ENCODE data around the gene CFAP410.
"Not testable (repeated sequence)": the region's sequence is repeated elsewhere in the genome, so short reads cannot be mapped to it uniquely, and the experiment has no call there.

Gene CFAP410

DNA sequence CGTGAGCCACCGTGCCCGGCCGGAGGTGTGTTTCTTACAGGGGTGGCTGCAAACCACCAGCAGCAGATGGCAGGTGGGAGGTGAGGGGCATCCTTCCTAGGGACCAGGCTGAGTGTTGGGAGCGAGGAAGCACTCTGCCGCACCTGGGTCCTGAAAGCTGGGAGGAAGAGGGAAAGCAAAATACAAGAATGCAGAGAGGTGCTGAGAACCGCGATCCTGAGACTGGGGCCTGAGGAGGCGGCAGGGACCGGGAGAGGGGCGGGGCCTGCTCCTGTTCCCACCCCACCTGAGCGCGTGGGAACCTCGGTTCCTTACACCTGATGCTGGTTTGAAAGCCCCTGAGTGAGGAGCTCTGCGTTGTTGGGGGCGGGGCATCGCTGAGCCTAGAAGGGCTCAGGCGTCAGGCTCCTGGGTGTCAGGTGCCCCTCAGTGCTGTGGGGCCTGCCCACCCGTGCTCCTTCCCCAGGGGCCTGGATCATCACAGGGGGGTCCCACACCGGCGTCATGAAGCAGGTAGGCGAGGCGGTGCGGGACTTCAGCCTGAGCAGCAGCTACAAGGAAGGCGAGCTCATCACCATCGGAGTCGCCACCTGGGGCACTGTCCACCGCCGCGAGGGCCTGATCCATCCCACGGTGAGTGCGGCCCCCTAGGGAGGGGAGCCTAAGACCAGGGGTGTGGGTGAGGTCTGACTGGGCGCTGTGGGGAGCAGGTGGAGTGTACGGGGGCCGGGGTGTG, 29.7 kb upstream of the CFAP410 start:
- no peak for DNase-seq

- no peak for DNase-seq
These were observed 27.5 kb upstream of the CFAP410 start for GRCh38 chr21:44366586-44367211.

DNA sequence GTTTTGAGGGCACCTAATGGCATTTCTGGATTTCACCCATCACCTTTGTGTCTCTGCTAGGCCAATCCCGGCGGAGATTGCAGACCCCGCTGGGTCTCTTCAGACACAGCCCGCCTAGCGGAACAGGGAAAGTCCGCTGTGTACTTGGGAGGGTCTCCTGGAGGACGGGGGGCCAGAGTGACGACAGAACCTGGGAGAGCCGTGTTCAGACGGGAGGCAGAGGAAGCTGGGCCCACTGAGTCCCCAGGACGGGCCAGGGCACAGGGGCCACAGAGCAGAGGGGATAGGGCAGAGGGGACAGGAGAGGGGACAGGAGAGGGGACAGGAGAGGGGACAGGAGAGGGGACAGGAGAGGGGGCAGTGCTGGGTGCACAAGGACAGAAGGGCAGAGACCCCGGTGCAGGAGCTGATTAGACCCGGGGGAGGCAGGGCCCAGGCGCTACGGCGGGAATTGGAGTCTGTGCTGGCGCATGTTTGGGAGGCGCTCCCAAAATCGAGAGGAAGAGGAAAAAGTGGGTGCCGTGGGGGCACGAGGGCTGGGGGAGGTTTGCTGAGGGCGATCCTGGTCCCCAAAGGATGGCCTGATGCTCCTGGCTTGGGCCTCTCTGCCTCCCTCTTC, 26.9 kb upstream of the CFAP410 start:
- DNase-seq, result no peak

GRCh38 chr21:44365251-44365966, 26.2 kb upstream of the CFAP410 start:
- DNase-seq, result no peak

- no peak for DNase-seq
These were observed 25.2 kb upstream of the CFAP410 start for GRCh38 chr21:44364151-44365053.

GRCh38 chr21:44363278-44363677, 24.1 kb upstream of the CFAP410 start:
- DNase-seq, result no peak

- DNase-seq, result not testable (repeated sequence)
These were observed 22.7 kb upstream of the CFAP410 start for GRCh38 chr21:44361903-44362302.

DNA sequence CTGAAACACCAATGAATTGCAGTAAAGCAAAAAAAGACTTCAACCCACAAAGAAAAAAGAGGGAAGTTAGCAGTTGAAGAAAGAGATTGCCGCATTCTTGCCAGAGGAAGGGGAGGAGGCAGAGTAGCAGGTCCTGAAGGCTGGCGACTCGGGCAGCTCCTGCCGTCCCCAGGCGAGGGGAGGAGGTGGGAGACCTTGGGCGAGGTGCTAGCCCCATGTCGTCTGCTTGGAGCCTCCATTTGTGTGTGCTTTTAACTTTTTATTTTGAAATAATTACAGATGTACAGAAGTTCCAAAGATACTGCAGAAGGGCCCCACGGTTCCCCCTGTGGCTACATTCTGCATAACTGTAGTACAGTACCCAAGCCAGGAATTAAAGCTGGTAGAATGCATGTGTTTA, 21.0 kb upstream of the CFAP410 start:
- DNase-seq, result no peak

GRCh38 chr21:44359396-44359795, 20.2 kb upstream of the CFAP410 start:
- no peak for DNase-seq

GRCh38 chr21:44357064-44357837, 18.1 kb upstream of the CFAP410 start:
- no peak for DNase-seq

- DNase-seq, result no peak
These were observed 17.4 kb upstream of the CFAP410 start for GRCh38 chr21:44356636-44357035.

DNA sequence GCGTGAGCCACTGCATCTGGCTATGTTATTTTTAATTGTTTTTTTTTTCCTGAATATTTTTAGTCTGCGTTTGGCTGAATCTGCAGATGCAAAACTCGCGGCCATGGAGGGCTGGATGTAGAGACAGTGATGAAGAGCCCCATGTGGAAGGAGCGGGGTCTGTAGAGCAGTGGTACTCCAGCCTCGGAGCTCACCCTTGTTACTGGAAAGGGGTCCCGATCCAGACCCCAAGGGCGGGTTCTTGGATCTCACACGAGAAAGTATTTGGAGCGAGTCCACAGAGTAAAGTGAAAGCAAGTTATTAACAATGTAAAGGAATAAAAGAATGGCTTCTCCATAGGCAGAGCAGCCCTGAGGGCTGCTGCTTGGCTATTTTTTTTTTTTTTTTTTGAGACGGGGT, 17.0 kb upstream of the CFAP410 start:
- no peak for DNase-seq

GRCh38 chr21:44354775-44355771, 15.9 kb upstream of the CFAP410 start:
- no peak for DNase-seq

- no peak for DNase-seq
These were observed 14.8 kb upstream of the CFAP410 start for GRCh38 chr21:44354001-44354405.

DNA sequence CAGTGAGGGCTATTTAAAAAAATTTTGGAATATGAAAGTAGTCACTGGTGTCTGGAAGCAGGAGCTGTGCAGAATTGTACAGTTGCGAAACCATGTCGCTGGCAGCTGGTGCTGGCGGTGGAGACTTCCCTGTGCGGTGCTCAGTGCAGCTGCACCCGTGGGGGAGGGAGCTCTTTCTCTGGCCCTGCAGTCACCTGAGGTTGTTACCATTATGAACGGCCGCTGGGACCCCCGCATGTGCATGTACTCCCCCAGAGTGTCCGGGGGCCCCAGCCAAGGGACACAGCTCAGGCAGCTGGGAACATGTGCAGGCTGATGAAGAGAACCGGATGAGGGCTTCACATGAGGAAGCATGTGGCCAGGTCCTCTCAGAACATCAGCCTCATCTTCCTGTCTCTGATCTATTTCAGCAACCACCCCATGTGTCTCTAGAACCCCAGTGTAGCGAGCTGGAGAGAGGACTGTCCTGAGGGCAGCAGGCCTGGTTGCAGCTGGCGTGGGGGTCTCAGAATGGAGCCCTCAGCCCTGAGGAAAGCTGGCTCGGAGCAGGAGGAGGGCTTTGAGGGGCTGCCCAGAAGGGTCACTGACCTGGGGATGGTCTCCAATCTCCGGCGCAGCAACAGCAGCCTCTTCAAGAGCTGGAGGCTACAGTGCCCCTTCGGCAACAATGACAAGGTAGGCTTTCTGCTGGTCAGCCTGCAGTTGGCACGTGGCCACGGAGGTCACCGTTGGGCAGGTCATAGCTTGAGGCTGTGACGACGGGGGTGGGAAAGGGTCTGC, 14.2 kb upstream of the CFAP410 start, which contains the start of gene TRPM2:
Gene TRPM2 (plus strand): TSS at position 431 of the 780 bp plus-strand sequence. CDS start 80 bp downstream, at position 511.
- DNase-seq, result no peak

- no peak for DNase-seq
These were observed 13.2 kb upstream of the CFAP410 start for GRCh38 chr21:44352253-44352860.

DNA sequence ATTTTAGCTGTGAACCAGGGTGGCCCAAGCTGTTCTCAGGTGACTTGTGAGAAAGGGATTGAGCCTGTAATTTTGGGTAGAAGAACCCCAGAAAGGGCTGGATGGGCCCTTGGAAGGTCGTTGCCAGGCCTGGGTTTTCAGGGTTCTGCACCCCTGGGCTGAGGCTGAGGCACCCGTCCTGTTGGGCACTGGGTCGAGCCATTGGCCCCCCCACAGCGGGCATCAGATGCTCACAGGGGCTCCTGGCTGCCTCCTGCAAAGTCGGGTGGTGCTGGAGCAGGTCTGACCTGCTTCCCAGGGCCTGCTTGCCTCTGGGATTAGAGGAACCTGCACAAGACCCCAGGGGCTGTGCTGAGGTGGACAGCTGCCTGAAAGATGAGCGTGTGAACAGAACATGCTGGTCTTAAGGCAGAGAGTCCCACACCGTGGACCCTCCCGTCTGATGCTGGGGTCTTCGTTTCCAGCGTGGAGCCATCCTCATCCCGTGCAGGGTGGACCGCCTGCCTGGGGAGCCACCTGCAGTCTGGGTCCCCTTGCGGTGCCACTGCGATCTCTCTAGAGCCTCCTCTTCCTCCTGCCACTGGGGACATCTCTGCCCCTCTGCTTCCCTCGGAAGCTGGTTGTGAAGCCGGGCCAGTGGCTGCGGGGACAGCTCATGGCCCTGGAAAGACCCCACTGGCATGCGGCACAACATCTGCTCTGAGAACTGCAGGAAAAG, 12.5 kb upstream of the CFAP410 start:
- DNase-seq, result no peak

DNA sequence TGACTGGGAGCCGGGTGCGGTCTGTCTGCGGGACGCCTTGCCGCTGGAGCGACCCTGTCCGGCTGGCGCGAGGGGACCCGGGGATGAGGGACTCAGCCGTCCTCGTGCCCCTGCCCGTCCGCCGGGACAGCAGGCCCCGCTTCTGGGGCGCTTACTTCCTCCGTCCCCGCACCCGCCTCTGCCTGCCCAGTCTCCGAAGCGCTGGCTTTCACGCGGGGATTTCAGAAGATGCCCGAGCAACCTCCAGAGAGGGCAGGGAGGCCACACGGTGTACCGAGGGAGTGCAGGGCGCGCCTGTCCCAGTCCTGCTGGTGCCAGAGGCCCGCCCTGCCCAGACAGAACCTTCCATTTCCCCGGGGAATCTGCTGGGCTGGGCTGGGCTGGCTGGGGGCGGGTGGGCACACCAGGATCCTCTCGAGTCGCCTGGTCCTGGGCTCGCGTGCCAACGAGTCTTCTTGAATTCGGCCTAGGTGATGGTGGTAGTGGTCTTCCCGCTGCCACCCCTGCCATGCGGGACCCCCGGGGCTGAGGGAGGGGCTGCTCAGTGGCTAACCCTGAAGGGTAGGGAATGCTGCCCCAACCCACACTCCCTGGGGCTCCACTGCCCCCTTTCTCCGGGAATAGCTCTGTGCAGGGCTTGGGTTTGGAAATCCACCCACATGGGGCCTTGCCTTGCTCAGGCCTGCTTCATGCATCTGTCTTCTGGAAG, 11.7 kb upstream of the CFAP410 start:
- DNase-seq, result no peak
